ENCODE data around the gene TTF2.

- TF ChIP-seq EZH2phosphoT487 (IDR thresholded peaks at IDR 0.05; ENCODE audit: unreplicated experiment) (no peak), CTCF (conservative IDR thresholded peaks at IDR 0.05; ENCODE audit: low read depth in 2 of 2) (no peak)
These were observed 19.6 kb downstream of the TTF2 start for GRCh38 chr1:117079737-117080136.
